Activated CD4-positive, alpha-beta T cell treated with anti-CD3 and anti-CD28 coated beads for 4 hours (primary cell): Measurements from ENCODE around the gene LINGO4.
"Not testable (repeated sequence)": the region's sequence is repeated elsewhere in the genome, so short reads cannot be mapped to it uniquely, and the experiment has no call there.

Source experiments
- DNase-seq, 2 donors: peaks; one replicate each; pipeline ENCODE4 v3.0.0-alpha.2; 2020

Gene LINGO4

DNA sequence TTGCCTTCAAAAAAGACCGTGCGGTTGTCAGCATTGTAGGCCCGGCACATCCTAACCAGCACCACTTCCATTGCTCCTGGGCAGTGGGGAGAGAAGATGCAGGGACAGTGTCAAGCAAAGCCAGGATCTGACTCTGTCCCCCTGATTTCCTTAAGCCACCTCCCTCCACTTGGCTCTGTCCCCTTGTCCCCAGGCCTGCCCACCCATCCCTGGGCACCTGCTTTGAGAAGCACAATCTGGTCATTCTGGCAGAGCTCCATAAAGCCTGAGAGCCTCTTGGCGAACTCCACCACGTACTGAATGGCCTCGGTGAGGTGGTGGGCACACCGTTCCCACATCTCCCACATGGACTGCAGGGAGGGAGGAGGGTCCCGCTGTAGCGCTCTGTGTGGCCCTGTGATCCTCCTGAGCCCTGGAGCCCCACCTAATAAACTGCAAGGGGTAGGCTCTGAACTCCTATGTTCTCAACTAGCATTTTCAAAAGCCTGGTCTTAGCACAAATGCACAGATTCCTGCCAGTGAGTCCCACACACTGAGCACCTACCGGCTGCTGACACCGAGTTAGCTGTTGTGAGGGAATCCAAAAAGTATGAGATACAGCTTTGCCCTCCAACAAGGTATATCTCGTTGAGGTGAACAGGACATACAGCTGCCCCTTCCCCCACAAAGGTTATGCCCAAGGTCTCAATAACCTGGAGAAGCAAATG, 8.2 kb upstream of the LINGO4 start:
- DNase-seq = no peak

DNA sequence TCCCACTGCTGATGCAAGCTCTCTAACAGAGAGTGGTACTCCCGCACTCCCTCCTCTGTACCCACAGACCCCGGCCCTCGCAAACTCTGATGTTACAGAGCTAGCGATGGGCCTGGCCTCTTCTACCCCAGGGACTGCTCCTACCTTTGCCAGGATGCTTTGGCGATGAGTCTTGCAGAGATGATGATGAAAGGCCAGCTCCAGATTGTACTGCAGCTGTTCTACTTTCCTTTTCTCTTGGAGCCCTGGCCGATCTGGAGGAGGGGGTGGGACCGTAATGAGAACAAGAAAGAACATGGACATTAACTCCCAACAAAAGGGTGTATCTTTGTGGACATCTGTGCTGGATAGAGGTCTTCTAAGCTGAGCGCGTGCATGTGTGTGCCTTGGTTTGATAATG, 6.0 kb upstream of the LINGO4 start:
- DNase-seq = no peak

DNA sequence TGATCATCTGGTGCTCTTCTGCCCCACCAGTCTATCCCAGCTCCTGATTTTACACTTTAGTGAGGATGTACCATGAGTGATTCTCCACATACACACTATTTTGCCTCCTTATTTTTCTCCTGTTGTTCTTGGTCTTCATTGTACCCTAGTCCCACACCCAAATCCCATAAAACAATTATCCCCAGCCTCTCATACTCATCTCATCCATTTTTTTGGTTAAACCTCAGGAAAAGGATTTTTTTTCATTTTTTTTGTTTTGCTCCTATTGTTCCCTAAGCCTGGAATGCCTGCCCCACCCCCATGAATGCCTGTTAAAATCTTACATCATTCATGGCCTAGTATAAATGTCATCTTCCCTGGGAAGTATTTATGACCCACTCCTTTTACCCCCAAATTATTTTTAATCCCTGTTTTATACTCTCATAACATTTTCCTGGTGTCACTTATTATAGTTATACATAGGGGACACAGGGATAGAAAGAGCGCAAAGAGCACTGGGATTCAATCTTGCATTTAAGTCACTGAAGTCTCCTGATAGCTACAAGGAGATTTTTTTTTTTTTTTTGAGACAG, 4.9 kb upstream of the LINGO4 start:
- no peak for DNase-seq

DNA sequence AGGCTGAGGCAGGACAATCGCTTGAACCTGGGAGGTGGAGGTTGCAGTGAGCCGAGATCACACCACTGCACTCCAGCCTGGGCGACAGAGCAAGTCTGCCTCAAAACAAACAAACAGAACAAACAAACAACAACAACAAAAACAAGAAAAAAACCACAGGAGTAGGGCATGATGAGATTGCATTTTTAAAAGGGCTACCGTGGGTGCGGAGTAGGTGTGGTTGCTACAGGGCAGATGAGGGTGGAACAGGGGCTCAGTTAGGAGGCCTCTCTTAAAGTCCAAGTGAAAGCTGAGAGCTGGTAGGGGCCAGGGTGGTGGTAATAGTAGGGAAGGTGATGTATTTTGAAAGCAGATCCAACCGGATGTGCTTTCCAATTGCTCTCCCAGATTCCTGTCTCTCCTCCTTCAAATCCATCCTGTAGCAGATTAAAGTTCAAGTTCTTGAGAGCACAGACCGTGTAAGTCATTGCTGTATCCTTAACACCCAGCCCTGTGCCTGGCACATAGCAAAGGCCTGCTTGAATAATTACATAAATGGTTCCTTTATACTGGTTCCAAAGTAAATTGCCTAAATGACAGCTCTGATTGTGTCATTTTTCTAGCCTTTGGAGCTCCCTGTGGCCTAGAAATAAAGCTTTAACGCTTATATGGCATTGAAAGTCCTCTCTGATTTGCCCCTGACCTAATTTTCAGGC, 4.2 kb upstream of the LINGO4 start:
- DNase-seq = no peak

DNA sequence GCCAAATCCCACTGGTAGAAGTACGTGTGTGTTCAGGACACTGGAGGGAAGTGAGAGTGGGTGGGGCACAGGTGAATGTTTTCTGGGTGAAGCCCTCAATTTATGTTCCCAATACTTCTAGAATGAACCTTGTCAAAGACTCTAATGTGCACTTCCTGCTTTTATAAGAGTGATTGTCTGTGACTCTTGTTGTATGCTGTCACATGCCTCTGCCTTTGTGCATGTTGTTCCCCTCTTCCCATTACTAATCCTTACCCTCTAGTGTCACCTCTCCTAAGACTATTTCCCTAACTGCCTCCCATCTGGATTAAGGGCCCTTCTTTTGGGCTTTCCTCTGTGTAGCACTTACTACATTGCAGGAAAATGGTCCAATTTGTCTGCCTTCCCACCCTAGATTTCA, 2.5 kb upstream of the LINGO4 start:
- no peak for DNase-seq

DNA sequence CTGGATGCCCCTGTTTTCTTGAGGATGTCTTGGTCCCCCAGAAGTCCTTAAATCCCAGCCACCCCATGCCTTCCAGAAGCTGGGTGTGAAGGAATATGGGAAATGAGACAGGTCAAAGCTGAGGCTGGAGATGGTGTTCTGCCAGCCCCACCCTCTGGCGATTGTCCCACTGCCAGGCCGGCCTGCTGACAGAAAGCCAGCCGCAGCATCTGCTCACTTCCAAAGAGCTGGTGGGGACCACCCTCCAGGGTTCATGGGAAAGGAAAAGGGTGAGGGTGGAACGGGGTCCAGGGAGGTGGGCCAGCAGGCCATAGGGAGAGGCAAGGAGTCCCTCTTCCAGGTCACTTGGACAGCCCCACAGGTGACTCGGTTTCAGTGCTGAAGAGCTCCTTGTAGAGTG, 1.9 kb upstream of the LINGO4 start:
- no peak for DNase-seq

DNA sequence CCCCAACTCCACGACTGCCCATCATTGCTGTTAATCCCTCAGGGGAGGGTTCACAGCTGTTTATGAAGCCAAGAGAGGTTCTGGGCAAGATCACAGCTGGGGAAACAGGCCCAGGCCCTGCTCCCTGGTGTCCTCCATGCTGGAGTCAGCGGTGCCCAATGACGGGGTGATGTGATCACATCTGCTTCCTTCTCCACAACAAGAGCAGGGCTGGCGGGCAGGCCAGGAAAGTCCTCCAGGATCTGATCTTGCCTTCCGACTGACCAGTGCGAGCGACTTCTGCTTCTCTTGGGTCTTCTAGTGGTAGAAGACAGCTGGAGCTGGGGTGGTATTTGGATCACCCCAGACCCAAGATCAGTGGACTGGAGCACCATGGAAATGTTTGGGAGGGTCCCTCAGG, 951 bp upstream of the LINGO4 start:
- DNase-seq = no peak

DNA sequence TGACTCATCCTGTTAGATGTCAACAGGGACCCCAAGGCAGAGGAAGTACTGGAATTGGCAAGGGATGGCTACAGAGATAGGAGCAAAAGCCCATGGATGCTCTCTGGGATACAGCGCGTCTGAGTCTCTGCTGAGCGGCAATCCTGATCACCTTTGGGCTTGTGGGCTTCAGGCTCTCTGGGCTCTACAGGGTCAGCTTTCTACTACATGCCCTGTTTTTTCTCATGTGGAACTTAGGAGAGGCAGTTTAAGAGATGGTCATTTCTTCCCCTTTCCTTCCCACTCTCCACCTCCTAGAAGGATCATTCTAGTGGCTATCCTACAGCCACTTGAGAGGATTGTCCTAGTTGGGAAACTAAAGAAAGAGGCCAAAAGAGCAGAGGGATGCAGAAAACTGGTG, 1.3 kb downstream of the LINGO4 start:
- DNase-seq = no peak

DNA sequence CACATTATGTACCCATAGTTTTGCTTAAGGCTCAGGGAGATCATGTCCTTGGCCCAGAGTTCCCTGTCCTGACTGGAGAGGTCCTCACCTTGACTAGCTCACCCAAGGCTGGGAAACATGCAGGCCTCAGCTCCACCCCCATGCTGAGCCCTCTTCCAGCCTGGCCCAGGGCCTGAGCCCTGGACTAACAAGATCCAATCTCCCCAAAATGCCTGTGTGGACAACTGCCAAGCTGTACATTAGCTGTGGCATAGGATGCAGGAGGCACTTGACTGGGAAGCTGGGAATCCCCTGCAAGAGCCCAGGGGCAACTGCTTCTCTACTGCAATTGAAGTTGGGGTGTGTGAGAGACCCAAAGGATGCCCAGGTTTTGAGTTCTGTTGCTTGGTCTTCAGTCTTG, 2.1 kb downstream of the LINGO4 start:
- DNase-seq = no peak

DNA sequence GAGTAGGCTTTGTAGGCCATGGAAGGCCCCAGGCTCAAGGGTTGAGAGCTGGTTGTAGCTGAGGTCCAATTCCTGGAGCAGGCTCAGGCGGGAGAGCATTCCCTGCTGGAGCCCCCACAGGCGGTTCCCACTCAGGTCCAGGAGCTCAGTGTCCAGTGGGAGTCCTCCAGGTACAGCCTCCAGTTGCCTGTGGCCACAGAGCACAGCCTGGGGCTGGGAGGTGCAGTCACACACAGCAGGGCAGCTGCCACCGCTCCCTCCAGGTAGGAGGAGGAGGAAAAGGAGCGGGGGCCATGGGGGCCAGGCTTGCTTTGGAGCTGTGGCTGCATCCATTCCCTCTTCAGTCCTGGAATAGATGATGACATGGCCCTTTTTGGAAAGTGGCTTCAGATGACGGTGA, 2.8 kb downstream of the LINGO4 start:
- DNase-seq = no peak

DNA sequence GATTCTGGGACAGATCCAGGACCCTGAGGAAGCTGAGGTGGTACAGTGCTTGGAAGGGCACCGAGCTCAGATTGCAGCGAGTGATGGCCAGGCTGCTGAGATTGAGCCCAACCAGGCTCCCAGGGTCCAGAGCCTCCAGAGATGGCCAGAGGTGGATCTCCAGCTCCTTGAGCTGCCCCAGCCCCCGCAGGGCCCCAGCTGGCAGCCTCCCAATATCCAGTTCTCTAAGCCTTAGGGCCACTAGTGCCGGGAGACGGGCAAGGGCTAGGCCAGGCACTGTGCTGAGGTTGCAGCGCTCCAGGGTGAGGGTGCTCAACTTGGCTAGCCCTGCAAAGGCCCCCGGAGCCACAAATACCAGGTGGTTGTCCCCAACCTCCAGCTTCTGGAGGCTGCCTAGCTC, 3.4 kb downstream of the LINGO4 start:
- no peak for DNase-seq

DNA sequence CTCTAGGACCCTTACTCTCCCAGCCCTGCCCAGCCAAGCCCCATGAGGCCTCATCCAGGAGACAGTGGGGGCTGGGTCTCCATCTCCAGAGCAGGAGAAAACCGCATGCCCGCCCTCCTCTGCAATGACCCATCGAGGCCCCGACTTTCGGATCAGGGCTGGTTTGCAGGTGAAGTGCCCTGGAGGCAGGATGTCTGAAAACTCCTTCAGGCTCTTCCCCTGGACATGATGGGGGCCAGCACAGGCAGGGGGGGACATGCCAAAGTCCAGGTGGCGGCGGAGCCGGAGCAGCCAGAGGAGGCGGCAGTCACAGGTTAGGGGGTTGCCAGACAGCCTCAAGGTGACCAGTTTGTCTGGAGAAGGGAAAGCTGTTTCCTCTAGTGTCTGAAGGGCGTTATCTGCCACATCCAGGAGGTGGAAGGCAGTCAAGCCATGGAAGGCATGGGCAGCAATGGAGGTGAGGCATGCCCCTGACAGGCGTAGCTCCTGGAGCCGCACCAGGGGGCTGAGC, 3.9 kb downstream of the LINGO4 start:
- DNase-seq = no peak

DNA sequence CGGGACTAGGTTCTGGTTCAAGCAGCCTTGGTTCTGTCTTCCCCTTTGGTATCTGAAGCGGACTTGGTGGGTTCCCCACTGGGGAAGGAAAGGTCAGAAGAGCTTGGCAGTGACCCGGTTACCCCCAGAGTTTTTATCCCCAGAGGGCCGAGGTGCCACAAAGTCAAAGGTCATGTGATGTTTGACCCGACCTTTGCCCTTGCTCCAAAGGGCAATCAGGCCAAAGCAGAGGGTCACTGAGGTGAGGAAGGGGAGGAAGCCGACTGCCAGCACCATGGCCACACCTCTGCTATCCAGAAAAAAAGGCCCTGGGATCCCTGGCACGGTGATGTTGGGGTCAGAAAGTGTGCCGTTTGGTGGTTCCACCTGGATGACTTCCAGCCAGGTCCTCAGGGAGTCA, 4.4 kb downstream of the LINGO4 start:
- DNase-seq = no peak

DNA sequence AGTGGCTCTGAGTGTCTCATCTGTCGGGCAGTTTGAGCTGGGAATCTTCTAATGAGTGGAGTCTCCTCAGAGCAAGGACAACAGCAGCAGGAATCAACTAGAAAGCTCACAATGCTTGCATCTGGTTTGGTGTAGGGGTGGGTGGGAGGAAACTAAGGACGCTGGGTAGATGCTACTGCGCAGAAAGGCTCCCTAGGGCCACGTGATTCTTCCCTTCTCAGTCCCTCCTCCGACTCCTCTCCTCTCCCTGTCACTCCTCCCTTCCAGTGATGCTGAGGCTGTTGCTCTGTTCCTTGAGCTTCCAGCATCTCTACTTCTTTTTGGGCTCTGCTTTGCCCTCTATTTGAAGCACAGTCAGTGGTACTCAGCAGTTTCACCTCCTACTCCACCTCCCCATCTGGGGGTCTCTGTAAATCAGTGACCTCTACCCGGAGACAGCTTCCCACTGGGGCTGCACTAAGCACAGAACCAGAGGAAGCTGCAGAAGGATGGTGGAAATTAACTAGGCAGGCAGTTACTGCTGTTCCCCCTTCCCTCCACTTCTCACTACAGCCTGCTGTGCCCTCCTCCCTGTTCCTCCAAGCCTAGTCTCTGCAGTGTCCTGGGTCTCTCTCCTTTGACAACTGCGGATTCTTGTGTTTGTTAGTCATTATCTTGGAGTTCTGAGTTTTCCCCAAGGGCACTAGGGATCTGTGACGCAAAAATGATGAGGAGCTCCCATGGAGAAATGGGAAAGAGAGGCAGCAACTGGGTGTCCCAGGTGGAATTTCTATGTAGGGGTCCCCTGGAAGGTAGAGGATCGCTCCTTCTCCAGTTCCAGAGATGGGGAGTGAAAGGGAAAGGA, 5.8 kb downstream of the LINGO4 start:
- no peak for DNase-seq

DNA sequence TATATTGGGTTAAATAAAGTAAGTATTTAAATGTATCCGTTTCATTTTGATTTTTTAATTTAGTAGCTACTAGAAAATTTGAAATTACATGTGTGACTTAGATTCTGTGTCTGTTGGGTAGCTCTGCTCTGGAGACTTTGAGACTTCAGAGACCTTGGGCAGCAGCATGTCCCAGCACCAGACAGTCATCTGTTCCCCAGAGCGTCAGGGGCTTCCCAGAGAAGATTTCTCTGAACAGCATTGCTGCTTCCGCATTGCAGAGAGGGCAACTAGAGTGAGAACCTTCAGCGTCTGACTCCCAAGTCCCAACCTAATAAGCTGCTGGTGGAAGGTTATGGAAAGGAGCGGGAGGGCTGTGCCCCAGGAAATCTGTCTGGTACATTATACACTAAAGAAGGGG, 6.6 kb downstream of the LINGO4 start:
- no peak for DNase-seq

DNA sequence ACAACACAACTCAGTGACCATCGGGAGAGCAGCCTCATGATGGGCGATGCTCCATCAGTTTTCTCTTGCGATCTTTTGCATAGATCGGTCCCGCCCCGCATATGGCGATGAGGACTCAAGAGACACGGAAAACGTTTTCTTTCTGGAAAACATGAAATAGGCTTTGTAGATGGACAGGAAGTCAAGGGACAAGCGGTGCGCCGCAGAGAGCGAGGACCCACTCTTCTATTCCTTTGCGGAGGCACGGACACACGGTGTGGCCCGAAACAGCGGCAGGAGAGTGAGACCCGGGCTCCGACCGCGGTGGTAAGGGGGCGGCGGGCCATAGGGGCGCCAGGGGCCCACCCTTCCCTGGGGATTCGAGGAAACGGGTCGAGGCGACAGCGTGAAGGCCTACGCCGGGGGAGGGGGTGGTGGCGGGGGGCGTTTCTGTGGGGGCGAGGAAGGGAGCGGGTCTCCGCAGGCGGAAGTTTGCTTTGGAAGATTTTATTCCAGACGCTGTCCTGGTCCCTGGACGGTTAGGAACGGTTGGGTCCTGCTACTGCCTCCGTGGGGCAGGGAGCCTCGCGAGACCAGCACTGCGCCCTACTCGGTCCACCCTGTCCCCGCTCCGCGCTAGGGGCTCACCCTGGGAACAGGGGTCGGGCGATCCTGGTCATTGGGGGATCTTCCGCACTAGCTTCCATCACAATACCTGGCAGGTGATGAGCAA, 14.1 kb downstream of the LINGO4 start:
- no peak for DNase-seq

DNA sequence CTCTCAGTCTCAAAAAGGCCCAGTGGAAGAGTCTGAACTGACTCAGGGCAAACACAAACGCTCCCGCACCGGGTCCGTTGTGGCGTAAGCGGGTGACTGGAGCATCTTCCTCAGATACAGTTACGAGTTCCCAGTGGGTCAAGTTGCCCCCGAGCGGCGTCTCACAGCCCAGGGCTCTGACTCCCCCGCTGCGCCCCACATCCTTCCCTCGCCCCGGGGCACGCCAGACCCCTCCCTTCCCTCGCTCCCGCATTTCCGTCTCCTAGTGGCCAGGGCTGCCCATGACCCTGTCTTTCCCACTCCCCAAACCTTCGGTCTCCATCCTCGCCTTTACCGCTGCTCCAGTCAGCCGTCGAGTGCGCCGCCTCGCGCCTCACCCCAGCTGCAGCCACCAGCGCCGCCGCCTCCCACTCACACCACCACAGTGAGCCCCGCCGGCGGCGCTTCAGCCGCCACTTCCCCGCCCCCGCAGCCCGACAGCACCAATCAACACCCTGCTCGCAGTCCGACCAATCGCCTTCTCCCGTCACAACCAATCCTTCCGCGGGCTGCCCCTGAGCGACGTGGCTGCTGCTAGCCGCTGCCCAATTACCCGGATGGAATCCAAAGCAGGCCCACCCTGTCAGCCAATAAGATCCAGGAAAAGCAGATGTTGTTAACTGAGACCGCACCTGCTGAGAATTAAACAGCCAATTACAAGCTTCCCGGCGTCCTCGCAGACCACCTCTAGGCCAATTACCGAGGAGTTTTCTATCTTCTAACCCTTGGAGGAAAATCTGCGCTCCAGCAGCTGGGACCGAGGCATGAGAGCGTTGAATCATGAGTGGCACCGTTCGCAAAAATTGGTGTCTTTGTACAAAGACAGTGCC, 14.9 kb downstream of the LINGO4 start, which contains the start of gene TDRKH:
Gene TDRKH (minus strand): TSS at position 430 of the 869 bp plus-strand sequence. CDS start 7,478 bp downstream, outside the sequence.
- DNase-seq = peak; percentile 99 to 100

DNA sequence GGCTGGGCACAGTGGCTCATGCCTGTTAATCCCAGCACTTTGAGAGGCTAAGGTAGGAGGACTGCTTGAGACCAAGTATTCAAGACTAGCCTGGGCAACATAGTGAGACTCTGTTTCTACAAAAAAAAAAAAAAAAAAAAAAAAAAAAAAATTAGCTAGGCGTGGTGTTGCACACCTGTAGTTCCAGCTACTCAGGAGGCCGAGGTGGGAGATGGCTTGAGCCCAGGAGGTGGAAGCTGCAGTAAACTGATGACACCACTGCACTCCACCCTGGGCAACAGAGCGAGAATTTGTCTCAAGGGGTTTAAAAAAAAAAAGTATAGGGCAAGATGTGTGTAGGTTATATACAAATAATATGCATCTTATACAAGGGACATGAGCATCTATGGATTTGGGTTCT, 17.5 kb downstream of the LINGO4 start:
- DNase-seq = no peak

DNA sequence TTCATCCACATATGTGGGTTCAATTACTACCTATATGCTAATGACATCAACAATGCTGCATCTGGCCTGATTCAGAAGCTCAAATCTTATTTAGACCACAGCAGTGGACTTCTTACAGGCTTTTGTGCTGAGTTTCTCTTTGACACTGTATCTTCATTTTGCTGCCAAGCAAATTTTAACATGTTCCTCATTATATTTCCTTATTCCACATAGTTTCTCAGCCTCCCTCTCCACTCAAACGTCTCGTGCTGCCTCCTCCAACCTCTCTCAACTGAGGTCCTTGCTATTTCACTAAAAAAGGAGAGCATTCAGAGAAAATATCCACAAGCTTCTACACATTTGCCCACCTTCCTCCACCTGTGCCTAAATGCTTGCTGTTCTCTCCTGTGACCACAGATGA, 21.4 kb downstream of the LINGO4 start:
- no peak for DNase-seq

DNA sequence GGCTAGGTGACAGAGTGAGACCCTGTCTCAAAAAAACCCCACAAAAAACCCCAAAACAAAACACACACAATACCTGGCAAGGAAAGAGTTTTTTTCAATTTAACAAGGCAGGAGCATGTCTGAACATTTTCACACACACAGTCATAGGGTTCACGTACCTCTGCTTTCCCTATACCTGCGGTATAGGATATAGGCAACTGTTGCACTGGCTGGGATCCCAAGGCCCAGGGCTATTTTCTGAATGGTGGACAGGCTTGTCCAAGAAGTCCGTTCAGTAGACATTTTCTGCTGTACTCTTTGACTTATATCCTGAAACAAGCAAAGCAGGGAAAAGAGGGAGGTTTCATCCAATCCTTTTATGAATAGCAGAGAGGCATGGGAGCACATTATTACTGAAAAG, 22.5 kb downstream of the LINGO4 start:
- DNase-seq = no peak

DNA sequence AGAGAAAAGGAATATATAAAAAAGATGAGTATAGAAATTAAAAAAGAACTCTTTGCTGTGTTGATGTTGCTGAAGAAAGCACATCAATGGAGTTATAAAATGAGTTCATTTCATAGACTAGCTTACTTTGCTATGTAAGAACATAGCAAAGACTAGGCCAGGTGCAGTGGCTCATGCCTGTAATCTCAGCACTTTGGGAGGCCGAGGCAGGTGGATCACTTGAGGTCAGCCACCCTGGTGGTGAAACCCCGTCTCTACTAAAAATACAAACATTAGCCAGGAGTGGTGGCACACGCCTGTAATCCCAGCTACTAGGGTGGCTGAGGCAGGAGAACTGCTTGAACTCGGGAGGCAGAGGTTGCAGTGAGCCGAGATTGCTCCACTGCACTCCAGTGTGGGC, 23.2 kb downstream of the LINGO4 start:
- DNase-seq = not testable (repeated sequence)

DNA sequence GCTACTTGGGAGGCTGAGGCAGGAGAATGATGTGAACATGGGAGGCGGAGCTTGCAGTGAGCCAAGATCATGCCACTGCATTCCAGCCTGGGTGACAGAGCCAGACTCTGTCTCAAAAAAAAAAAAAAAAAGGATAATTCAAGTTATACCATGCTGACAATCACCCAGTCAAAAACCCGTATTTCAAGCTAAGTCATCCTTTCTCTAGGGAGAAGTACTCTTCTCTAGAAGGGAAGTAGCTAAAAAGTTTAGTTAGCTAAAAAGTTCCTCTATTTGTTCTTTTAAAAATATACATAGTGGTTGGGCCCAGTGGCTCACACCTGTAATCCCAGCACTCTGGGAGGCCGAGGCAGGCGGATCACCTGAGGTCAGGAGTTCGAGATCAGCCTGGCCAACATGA, 24.5 kb downstream of the LINGO4 start:
- not testable (repeated sequence) for DNase-seq
